Body of pancreas (tissue), 4 donors: ENCODE measurements around the gene MAB21L3. TPM values are rescaled to one million over a fixed set of nuclear protein-coding genes. Genes with fewer than 3 reads are reported as not detected.

Source experiments
- ATAC-seq: fragments of 150-250 bp; one replicate; pipeline ENCODE4 v1.9.1; 2016
- DNase-seq, 4 donors: peaks; one replicate each; pipeline ENCODE4 v3.0.0-alpha.2; 2019
- H3K27ac ChIP-seq, 4 donors: fragments of 200-600 bp; sonication (generic); 1 replicate in 3 of 4; 2 replicates in 1 of 4; pipeline versions ENCODE4 v1.5.1 to v1.6.1; 2016 to 2019; ENCODE audit warnings: mild to moderate bottlenecking in 1 of 4, mixed read lengths in 1 of 4, moderate library complexity in 1 of 4
- H3K27me3 ChIP-seq, 2 donors: fragments of 200-600 bp; sonication (generic); one replicate each; pipeline ENCODE4 v1.6.0; 2016; ENCODE audit warnings: mild to moderate bottlenecking in 1 of 2
- H3K36me3 ChIP-seq, 2 donors: fragments of 200-600 bp; sonication (generic); replicated peaks in 1 of 2; 2 replicates each; pipeline ENCODE4 v1.5.1; 2016; ENCODE audit warnings: low read depth in 2 of 2; ENCODE audit not compliant: insufficient read depth in 1 of 2
- H3K4me1 ChIP-seq: fragments of 200-600 bp; sonication (generic); one replicate; pipeline ENCODE4 v1.6.0; 2016
- H3K4me3 ChIP-seq, 2 donors: fragments of 200-600 bp; sonication (generic); 1 replicate in 1 of 2; 2 replicates in 1 of 2; pipeline ENCODE4 v1.5.1; 2016 to 2019
- H3K9me3 ChIP-seq, 3 donors: fragments of 200-600 bp; sonication (generic); 1 replicate in 2 of 3; 2 replicates in 1 of 3; pipeline ENCODE4 v1.5.1; 2016
- CTCF ChIP-seq, 7 experiments: fragments of 450-650 bp in 4 of 7; fragments of 200-600 bp in 3 of 7; sonication (generic) in 3 of 7; IDR thresholded peaks; one replicate each; pipeline ENCODE4 v1.5.1; 2016 to 2019; ENCODE audit warnings: antibody characterized with exemption in 7 of 7
- POLR2A ChIP-seq, 3 donors: fragments of 450-650 bp; IDR thresholded peaks; one replicate each; pipeline ENCODE4 v1.6.1; 2016; ENCODE audit warnings: antibody characterized with exemption in 3 of 3, mild to moderate bottlenecking in 2 of 3
- WGBS, 2 donors: methylation state at CpG; one replicate each; pipeline ENCODE4 v1.1.5; 2017; 5-methylcytosine and 5-hydroxymethylcytosine counted together
- intact Hi-C: fragments of 100-400 bp; cut with DNase I; formaldehyde crosslinking; loops from one replicate; pipeline ENCODE4 v1.15.1; 2023
- total RNA-seq, 2 donors: library from RNA; depleted of rRNA; stranded (reverse); fragments of >200 nt; gene quantifications; one replicate each; pipeline ENCODE4 v1.1.0, GENCODE V29; 2016

The MAB21L3 gene
- total RNA-seq, 2 donors from 2014 or later, result not detected

DNA sequence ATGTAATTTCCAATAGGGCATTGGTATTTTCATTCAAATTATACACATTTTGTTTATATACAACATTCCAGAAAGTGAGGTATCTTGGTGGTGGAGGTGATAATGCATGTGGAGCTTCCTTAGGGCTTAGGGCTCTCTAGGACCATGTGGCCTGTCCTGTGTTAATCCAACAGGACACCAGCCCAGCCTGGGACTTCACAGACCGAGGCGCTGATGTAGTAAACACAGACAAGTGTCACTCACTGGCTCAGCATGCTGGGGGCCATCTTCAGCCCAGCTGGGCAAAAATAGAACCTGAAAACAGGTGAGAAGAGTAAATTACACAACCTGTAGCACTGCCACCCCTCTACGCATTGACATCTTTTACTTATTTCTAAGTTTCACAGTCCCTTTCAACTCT, 66.7 kb downstream of the MAB21L3 start:
- Histone ChIP-seq H3K4me3 (no peak overlapping the region), H3K36me3 (no peaks in the 10 kb centered on the region), H3K27me3 (no peaks in the 10 kb centered on the region), H3K4me1 (peaks cover 28% of the 10 kb centered on the region), H3K27ac (no peak overlapping the region), H3K9me3 (no peaks in the 10 kb centered on the region)
- no peak for ATAC-seq
- TF ChIP-seq CTCF (IDR thresholded peaks at IDR 0.05) (no peak), POLR2A (IDR thresholded peaks at IDR 0.05) (no peak)
- intact Hi-C loops, result no loop called here
- DNase-seq, result no peak
- WGBS, 2 donors, result 98 to 100% methylated on average over 3 of the region's 3 CpGs

- intact Hi-C loops, result no loop called here
- 8 to 25% methylated on average over 1 of the region's 1 CpG for WGBS, 2 donors
- peak; percentile 91 for ATAC-seq
- Histone ChIP-seq H3K4me1 (peaks cover 25% of the 10 kb centered on the region), H3K27me3 (no peaks in the 10 kb centered on the region), H3K4me3 (no peak overlapping the region), H3K9me3 (no peaks in the 10 kb centered on the region), H3K27ac (peak overlapping the region; percentile 11 to 50 (median 44)), H3K36me3 (no peaks in the 10 kb centered on the region)
- peak; percentile 63 to 82 (median 78) for DNase-seq
- no peak for TF ChIP-seq POLR2A (IDR thresholded peaks at IDR 0.05)
- no peak for TF ChIP-seq CTCF (IDR thresholded peaks at IDR 0.05)
Measured at GRCh38 chr1:116178837-116179236, 67.6 kb downstream of the MAB21L3 start.

GRCh38 chr1:116179419-116179818, 68.2 kb downstream of the MAB21L3 start:
- ATAC-seq (peak; percentile 51), DNase-seq (peak in 2 of 4 donors; percentile 40 to 45)
- Histone ChIP-seq H3K27ac (peak overlapping the region; percentile 11 to 50 (median 44)), H3K4me3 (no peak overlapping the region), H3K36me3 (no peaks in the 10 kb centered on the region), H3K27me3 (no peaks in the 10 kb centered on the region), H3K4me1 (peaks cover 23% of the 10 kb centered on the region), H3K9me3 (no peaks in the 10 kb centered on the region)
- intact Hi-C loops, result no loop called here
- no peak for TF ChIP-seq POLR2A (IDR thresholded peaks at IDR 0.05)
- WGBS, 2 donors, result 21% methylated on average over 2 of the region's 2 CpGs

DNA sequence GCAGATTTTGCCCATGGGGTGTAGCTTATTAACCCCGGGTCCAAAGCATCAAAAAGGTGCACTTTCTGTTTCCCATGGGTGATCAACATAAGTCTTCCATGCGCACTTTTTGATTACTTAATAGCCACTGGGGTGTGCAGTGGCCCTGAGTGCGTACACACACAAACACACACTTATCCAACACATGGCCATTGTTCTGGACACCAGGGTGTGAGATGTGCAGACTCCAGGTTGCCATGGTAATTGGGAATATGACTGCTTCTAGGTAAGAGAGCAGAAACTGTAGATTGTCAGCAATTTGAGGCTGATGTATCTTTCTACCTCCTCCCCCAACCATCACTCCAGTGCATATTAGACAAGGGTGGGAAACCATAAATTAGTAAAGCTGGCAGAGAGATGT, 68.8 kb downstream of the MAB21L3 start:
- intact Hi-C loops, result no loop called here
- Histone ChIP-seq H3K4me3 (no peak overlapping the region), H3K27me3 (no peaks in the 10 kb centered on the region), H3K36me3 (no peaks in the 10 kb centered on the region), H3K4me1 (peaks cover 23% of the 10 kb centered on the region), H3K27ac (peak overlapping the region in 2 of 4 donors; percentile 44 to 50), H3K9me3 (no peaks in the 10 kb centered on the region)
- 56 to 58% methylated on average over 3 of the region's 3 CpGs for WGBS, 2 donors
- TF ChIP-seq CTCF (IDR thresholded peaks at IDR 0.05), result no peak
- no peak for TF ChIP-seq POLR2A (IDR thresholded peaks at IDR 0.05)
- DNase-seq (no peak), ATAC-seq (no peak)

GRCh38 chr1:116182019-116182714, 71.0 kb downstream of the MAB21L3 start:
- DNase-seq (no peak), ATAC-seq (no peak)
- Histone ChIP-seq H3K4me1 (peaks cover 23% of the 10 kb centered on the region), H3K36me3 (no peaks in the 10 kb centered on the region), H3K4me3 (no peak overlapping the region), H3K9me3 (no peaks in the 10 kb centered on the region), H3K27me3 (no peaks in the 10 kb centered on the region), H3K27ac (no peak overlapping the region)
- intact Hi-C loops, result no loop called here
- TF ChIP-seq POLR2A (IDR thresholded peaks at IDR 0.05) (no peak), CTCF (IDR thresholded peaks at IDR 0.05) (no peak)
- 65 to 87% methylated on average over 2 to 3 of the region's 3 CpGs for WGBS, 2 donors

Other genes starting within 250 kb of the MAB21L3 start
- 1 to 10 TPM; 7.9 to 8.8 TPM for gene SLC22A15, start 134.9 kb upstream of the MAB21L3 start, total RNA-seq